A673 (cell line): ENCODE results near the gene RAD54L2. TPM values are rescaled to one million over a fixed set of nuclear protein-coding genes. Genes with fewer than 3 reads are reported as not detected.
"Not testable (repeated sequence)": the region's sequence is repeated elsewhere in the genome, so short reads cannot be mapped to it uniquely, and the experiment has no call there.

Experiments
- BruUV-seq: library from RNA; stranded (reverse); fragments of 400-500 nt; replicated peaks from 2 replicates; lab custom pipeline; 2021; lab: Mats Ljungman, UMichigan
- CTCF ChIA-PET: fragments of 300-600 bp; sonication (Branson Sonifier 250); formaldehyde crosslinking; loops from one replicate; lab custom pipeline; 2022; ENCODE audit warnings: antibody characterized with exemption; lab: Charles Lee
- POLR2A ChIA-PET: fragments of 300-600 bp; sonication (Branson Sonifier 250); formaldehyde crosslinking; loops from one replicate; lab custom pipeline; 2022; ENCODE audit warnings: antibody characterized with exemption; ENCODE audit not compliant: low non-redundant PET; lab: Charles Lee
- DNase-seq: peaks from one replicate; pipeline ENCODE4 v3.0.0-alpha.2; 2015; ENCODE audit warnings: low spot score
- H3K27ac ChIP-seq: fragments of 200-600 bp; sonication (generic); 2 replicates; pipeline ENCODE4 v1.5.1; 2016; ENCODE audit warnings: mixed run types, low read depth, mild to moderate bottlenecking, mixed read lengths, antibody characterized with exemption, low read length; ENCODE audit not compliant: poor library complexity, severe bottlenecking
- H3K27me3 ChIP-seq: fragments of 200-600 bp; sonication (generic); replicated peaks from 2 replicates; pipeline ENCODE4 v1.6.1; 2017; ENCODE audit warnings: mixed run types, low read depth, mild to moderate bottlenecking, mixed read lengths, antibody characterized with exemption, low read length; ENCODE audit not compliant: insufficient read depth, poor library complexity
- H3K36me3 ChIP-seq: fragments of 200-600 bp; sonication (generic); 2 replicates; pipeline ENCODE4 v1.6.1; 2016; ENCODE audit warnings: mixed run types, mild to moderate bottlenecking, mixed read lengths, antibody characterized with exemption, low read length; ENCODE audit not compliant: insufficient read depth, poor library complexity, severe bottlenecking
- H3K4me1 ChIP-seq: fragments of 200-600 bp; sonication (generic); 2 replicates; pipeline ENCODE4 v1.6.1; 2017; ENCODE audit warnings: mixed run types, mild to moderate bottlenecking, mixed read lengths, antibody characterized with exemption, low read length; ENCODE audit not compliant: insufficient read depth, poor library complexity, severe bottlenecking
- H3K4me3 ChIP-seq: fragments of 200-600 bp; sonication (generic); 2 replicates; pipeline ENCODE4 v1.5.1; 2016; ENCODE audit warnings: low read depth, mixed run types, mild to moderate bottlenecking, mixed read lengths, low read length; ENCODE audit not compliant: poor library complexity, severe bottlenecking
- H3K9me3 ChIP-seq: fragments of 200-600 bp; sonication (generic); 2 replicates; pipeline ENCODE4 v1.6.1; 2016; ENCODE audit warnings: mixed run types, low read depth, mild to moderate bottlenecking, mixed read lengths, antibody characterized with exemption, low read length; ENCODE audit not compliant: poor library complexity, severe bottlenecking
- CTCF ChIP-seq: fragments of 300-800, 200-600 bp; sonication (generic); conservative IDR thresholded peaks from 2 replicates; pipeline ENCODE4 v1.5.1; 2017; ENCODE audit warnings: low read depth, mild to moderate bottlenecking, antibody characterized with exemption, low read length, moderate library complexity, mixed read lengths
- EZH2 ChIP-seq: fragments of 200-600 bp; sonication (generic); IDR thresholded peaks from 2 replicates; pipeline ENCODE4 v1.6.1; 2017; ENCODE audit warnings: borderline replicate concordance, low read depth, mild to moderate bottlenecking, mixed read lengths, antibody characterized with exemption, low read length; ENCODE audit not compliant: poor library complexity, severe bottlenecking
- intact Hi-C: fragments of 100-400 bp; cut with micrococcal nuclease; formaldehyde crosslinking; loops from one replicate; pipeline ENCODE4 v1.10.0; 2022; ENCODE audit not compliant: unreplicated experiment
- total RNA-seq: library from RNA; stranded (reverse); gene quantifications from 2 replicates; pipeline ENCODE4 v1.2.3, GENCODE V29; 2021

Gene RAD54L2
- total RNA-seq, 1 experiment from 2014 or later: 22.0 TPM

DNA sequence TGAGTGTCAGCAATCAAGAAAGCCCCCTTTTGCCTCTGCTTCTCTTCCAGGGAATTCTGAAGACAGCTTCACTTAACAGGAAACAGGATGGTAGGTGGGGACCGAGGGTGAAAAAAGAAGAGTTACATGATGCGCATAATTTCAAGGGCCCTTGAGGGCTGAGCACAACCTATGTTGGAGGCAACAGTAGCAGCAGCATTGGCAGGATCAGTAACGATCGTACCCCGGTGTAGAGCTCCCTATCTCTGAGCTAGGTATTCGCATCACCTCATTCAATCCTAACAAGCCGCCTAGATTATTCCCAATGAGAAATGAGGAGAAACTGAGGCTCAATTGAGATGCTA is 432 bp upstream of the RAD54L2 start:
- H3K36me3 ChIP-seq: no peaks in the 10 kb centered on the region
- peak overlapping the region; percentile 82 for H3K27ac ChIP-seq
- no peak for TF ChIP-seq EZH2
- no peak for TF ChIP-seq CTCF
- H3K4me3 ChIP-seq: peak overlapping the region; percentile 78
- H3K9me3 ChIP-seq: no peaks in the 10 kb centered on the region
- no peaks in the 10 kb centered on the region for H3K27me3 ChIP-seq
- no peak for DNase-seq
- ChIA-PET CTCF (interaction anchor here (0.6 kb wide), 1 partner anchor 80 kb away, joined by 7 read pairs; no protein-coding TSS in a partner anchor), POLR2A (interaction anchor here (1.0 kb wide), 1 partner anchor 62 kb away, joined by 3 read pairs; no protein-coding TSS in a partner anchor)
- peaks cover 4% of the 10 kb centered on the region for H3K4me1 ChIP-seq
- intact Hi-C loops: no loop called here
- no TSS peak for BruUV-seq

DNA sequence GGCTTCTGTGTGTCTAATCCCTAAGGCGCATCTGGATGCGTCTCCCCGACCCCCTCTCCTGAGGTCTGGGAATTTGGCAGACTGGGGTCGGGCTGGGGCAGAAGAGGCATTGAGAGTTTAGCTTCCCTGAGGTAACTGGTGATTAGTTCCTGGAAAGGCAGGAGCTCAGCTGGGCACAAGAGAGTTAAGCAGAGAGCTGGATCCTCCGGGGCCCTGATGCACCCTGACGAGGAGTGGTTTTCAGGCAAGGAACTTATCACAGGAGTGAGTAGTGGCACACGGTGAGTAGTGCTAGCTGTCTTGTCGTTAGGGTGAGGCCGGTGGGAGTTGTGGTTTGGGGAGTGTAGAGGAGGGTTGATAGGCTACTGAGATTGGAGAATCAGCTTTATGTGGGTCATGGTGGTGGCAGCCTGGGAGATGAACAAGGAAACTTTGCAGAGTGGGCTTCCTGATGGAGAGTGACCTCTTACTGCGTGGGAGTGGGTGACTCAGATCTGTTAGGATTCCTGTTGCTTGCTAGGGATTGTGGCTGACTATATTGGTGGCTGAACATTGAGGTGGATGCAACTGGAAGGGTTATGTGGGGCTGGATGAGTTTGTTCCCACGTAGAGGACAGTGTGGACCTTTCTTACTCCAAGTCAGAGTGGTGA is 897 bp downstream of the RAD54L2 start:
- peak overlapping the region; percentile 82 for H3K27ac ChIP-seq
- H3K4me3 ChIP-seq: peak overlapping the region; percentile 78
- no peak for TF ChIP-seq CTCF
- no peak for TF ChIP-seq EZH2
- ChIA-PET CTCF (interaction anchor here (0.5 kb wide), 1 partner anchor 45 kb away, joined by 3 read pairs; no protein-coding TSS in a partner anchor), POLR2A (no interaction called here)
- intact Hi-C loops: no loop called here
- peaks cover 4% of the 10 kb centered on the region for H3K4me1 ChIP-seq
- BruUV-seq: no TSS peak
- peak; percentile 13 for DNase-seq
- H3K27me3 ChIP-seq: no peaks in the 10 kb centered on the region
- H3K9me3 ChIP-seq: no peaks in the 10 kb centered on the region
- no peaks in the 10 kb centered on the region for H3K36me3 ChIP-seq

DNA sequence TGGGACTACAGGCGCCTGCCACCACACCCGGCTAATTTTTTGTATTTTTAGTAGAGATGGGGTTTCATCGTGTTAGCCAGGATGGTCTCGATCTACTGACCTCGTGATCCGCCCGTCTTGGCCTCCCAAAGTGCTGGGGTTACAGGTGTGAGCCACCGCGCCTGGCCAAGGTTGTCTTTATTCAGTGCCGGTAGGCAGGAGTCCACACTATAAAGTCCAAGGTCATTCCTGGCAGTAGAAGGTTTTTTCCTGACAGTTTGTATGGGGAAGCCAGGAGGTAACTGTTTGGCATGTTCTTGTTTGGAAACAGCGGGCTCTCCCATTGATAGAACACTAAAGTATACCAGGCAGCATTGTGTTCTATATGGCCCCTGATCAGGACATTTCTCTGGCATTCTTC is 4.1 kb downstream of the RAD54L2 start:
- POLR2A ChIA-PET: interaction anchor here (0.6 kb wide), 1 partner anchor 453 kb away, joined by 4 read pairs; no protein-coding TSS in a partner anchor
- CTCF ChIA-PET, intact Hi-C loops, H3K27ac ChIP-seq, H3K4me1 ChIP-seq, BruUV-seq, H3K9me3 ChIP-seq, DNase-seq, H3K36me3 ChIP-seq, H3K27me3 ChIP-seq, H3K4me3 ChIP-seq: not testable (repeated sequence)
